C4-2B (cell line): Measurements from ENCODE around the gene SMIM31.

ENCODE experiments used
- ZFX ChIP-seq: fragments of 450-650 bp; IDR thresholded peaks from 2 replicates; pipeline ENCODE4 v1.6.1; 2017
- TF ChIP-seq, protein P1 (sequence below): fragments of 450-650 bp; conservative IDR thresholded peaks from 2 replicates; pipeline ENCODE4 v1.5.1; 2017; ENCODE audit warnings: mild to moderate bottlenecking

DNA sequence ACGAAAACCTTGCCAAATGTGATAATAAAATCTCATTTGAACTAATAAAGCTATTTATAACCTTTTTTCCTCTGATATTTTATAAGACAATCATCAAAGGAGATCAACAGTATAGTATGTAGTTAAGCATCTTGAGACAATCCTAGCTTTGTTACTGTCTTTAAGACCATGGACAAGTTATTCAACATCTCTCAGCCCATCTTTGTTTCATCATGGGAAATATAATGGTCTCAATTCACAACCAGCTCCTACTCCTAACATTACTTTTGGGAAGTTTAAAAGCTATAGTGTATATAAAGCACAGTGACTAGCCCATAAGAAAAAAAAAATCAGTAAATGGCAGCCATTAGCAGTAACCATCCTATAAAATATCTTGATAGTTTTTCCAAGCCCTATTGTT lies 65.4 kb downstream of the SMIM31 start:
- TF ChIP-seq, protein P1, sequence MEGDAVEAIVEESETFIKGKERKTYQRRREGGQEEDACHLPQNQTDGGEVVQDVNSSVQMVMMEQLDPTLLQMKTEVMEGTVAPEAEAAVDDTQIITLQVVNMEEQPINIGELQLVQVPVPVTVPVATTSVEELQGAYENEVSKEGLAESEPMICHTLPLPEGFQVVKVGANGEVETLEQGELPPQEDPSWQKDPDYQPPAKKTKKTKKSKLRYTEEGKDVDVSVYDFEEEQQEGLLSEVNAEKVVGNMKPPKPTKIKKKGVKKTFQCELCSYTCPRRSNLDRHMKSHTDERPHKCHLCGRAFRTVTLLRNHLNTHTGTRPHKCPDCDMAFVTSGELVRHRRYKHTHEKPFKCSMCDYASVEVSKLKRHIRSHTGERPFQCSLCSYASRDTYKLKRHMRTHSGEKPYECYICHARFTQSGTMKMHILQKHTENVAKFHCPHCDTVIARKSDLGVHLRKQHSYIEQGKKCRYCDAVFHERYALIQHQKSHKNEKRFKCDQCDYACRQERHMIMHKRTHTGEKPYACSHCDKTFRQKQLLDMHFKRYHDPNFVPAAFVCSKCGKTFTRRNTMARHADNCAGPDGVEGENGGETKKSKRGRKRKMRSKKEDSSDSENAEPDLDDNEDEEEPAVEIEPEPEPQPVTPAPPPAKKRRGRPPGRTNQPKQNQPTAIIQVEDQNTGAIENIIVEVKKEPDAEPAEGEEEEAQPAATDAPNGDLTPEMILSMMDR: no peak
- no peak for TF ChIP-seq ZFX
